Fibroblast of skin of left biceps (primary cell): ENCODE data around the gene LPXN.

Experiments
- DNase-seq, 2 experiments: peaks; one replicate each; pipeline ENCODE4 v3.0.0-alpha.2; 2013; ENCODE audit warnings: low read depth in 2 of 2

Gene LPXN

DNA sequence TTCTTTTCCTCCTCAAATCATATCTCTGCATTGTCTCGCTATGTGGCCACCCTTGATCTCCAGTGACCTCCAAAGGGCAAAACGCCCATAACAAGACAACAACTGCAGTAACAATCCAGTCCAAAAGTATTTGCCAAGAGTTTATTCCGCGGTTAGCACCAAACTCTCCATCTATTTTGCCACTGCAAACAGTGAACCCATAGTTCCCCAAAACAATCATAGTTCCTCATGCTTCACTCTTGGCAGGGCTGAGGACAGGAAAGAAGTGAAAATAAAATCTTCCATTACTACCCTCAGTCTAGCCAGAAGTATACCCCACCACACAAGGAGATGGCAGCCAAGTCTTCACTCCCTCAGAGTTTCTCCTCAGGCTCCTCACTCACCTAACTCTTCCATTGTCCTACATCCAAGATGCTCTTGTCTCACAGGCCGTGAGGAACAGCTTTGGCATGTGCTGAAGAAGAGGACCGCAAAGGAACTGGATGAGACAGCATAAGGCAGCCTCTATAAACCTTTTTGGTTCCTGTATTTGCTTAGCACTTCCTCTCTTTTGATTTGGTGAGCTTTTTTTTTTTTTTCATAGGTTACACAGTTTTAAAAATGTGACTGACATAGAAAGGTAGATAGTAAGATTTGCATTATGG, at the start of gene LPXN:
Gene LPXN (minus strand): TSS at position 480 of the 644 bp plus-strand sequence. CDS start 84 bp downstream, at position 396.
- DNase-seq, result no peak

DNA sequence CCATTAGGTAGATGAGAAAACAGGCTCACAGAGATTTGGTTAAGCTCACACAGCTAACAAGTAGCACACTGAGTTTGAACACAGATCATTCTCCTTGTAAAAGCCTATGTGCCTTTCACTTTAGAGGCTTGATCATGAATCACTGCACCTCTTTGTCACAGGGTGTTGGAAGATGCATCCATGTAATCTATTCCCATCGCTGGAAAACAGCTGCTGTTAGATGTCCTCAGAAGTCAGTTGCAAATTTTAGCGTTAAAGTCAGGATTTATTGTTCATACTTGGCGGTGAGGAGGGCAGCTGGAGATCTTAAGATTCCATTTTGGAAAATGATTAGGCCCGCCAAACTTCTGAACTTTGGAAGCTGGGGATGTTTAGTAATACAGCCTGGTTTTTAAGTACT, 49.4 kb upstream of the LPXN start:
- DNase-seq, result no peak

DNA sequence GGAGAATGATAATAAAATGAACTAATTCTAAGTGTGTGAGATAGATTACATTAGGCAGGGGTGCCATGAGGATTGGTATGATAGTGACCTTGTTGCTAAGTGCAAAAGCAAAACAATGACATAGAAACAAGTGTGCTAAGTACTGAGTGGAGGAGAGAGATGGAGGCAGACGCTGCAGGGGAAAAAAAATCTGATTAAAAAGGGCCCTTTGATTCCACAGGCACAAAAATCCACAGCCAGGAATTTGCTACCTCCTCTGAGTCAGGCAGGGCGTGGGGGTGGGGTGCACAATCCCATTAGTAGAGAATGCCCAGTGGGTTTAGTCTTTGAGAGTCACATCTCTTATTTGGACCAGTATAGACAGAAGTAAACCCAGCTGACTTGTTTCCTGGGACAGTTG, 46.7 kb upstream of the LPXN start, which contains the start of gene CNTF:
Gene CNTF (plus strand): TSS at position 322 of the 400 bp plus-strand sequence. CDS start 88 bp downstream, outside the sequence.
- no peak for DNase-seq

DNA sequence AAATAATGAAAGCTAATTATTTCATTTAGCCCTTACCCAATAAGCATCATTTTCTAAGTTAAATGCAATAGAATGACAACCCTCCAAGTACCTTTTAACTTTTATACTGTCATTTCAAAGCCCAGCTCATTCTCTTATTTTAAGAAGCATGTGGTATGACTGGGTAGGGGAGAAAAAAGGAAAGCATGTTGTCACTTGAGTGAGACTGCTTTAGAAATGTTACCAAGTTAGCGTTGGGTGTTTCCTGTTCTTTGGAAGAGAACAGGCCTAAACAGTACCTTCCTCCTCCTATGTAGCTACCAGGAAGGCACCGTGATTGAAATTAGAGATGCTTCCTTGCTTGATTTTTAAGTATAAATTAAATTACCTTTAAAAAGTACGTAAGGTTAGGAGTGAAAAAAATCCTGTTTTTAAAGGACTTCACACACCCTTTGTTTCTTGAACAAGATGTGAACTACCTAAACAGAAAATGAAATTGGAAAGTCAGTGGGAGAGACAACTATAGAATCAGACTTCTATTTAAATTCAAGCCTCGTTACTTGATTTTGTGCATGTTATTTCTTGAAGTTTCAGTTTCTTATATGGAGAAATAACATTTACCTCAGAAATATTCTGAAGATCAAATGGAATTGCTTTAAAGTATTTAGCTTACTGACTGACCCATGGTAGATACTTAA, 46.1 kb upstream of the LPXN start:
- no peak for DNase-seq

DNA sequence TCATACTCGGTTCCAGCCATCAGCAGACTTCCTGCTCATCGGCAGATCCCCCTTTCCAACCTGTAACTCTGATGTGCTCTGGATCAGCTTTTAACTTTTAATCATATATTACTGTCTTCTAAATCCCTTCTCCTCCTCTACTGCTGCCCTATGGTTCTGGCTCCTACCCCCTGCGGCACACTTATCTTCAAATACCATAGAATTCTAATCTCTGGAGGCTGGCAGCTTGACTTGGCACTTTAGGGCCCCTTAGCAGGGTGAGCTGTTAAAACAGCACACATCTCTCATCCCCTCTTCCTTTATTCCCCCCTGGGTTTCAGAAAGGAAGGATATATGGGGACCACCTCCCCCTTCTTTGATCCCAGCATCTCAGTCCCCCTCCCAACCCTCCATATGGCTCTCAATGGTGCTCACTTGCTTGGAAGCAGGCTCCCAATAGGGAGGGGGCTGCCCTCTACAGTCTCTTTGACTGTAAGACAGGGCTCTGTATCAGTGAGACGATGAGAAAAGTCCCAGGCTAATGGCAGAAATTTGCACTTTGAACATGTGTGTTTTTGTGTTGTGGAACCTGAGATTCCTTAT, 42.4 kb upstream of the LPXN start:
- DNase-seq, result no peak

DNA sequence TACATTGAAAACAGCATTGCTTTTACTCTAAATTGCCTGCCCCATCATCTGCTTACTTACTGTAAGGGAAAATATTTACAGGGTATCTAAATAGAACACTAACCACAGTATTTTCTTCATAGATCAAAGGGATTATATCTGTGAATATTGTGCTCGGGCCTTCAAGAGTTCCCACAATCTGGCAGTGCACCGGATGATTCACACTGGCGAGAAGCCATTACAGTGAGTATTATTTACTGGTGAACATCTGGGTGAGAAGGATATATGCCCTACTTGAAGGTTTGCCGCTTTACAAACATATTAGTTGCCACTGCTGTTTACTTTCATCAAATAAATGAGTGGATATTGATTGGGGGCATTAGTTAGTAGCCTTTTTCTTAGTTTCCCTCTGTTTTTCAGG, 40.9 kb upstream of the LPXN start:
- peak; percentile 70 to 71 for DNase-seq

DNA sequence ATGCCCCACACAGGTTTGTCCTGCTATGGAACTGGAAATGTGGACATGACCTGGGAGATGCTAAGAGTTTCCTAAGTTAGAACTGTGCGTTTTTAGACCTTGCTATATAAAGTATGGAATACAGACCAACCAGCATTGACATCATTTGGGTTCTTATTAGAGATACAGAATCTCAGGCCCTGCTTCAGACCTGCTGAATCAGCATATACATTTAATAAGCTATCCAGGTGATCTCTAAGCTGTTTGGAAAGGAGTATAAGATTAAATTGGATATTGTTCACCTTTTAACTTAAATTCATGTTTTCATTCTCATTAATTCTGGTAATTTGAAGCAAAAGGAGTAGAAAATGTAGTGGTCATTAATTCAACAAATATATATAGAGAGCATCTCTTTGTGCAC, 39.9 kb upstream of the LPXN start:
- DNase-seq, result no peak

DNA sequence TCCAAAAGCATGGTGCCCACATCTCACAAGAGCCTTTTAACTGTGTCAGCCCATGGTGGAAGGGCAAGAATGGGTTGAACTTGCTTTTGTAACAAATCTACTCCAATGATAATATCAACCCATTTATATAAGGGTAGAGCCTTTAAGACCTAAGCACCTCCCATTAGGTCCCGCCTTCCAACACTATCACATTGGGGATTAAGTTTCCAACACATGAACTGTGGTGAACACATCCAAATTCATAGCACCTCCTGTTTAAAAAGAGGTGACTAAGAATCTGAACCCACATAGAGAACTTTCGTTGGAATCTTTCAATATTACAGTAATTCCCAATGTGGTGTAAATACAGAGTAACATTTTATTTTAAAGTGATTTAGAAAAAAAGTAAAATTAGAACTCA, 37.6 kb upstream of the LPXN start:
- DNase-seq, result no peak

DNA sequence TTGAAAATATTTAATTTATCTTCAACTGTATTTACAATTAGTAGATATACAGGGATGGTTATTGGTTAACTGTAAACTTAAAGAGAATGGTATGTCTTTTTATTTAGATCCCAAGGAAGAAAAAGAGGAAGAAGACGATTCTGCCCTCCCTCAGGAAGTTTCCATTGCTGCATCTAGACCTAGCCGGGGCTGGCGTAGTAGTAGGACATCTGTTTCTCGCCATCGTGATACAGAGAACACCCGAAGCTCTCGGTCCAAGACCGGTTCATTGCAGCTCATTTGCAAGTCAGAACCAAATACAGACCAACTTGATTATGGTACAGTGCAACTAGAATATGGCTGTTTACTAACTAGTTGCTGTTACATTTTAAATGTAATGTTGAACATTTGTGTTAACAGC, 34.1 kb upstream of the LPXN start:
- no peak for DNase-seq

DNA sequence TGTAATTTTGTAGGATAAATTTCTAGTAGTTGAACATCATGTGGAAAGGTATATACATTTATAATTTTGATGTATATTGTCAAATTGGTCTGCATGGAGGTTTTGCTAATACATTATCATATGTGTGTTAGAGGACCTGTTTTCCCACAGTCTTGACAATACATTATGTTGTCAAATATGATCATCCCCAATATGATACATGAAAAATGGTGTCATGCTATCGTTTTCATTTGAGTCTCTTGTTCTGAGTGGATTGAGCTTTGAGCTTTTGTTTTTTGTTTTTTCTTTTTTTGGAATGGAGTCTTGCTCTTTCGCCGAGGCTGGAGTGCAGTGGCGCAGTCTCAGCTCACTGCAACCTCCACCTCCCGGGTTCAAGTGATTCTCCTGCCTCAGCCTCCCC, 32.7 kb upstream of the LPXN start:
- no peak for DNase-seq

DNA sequence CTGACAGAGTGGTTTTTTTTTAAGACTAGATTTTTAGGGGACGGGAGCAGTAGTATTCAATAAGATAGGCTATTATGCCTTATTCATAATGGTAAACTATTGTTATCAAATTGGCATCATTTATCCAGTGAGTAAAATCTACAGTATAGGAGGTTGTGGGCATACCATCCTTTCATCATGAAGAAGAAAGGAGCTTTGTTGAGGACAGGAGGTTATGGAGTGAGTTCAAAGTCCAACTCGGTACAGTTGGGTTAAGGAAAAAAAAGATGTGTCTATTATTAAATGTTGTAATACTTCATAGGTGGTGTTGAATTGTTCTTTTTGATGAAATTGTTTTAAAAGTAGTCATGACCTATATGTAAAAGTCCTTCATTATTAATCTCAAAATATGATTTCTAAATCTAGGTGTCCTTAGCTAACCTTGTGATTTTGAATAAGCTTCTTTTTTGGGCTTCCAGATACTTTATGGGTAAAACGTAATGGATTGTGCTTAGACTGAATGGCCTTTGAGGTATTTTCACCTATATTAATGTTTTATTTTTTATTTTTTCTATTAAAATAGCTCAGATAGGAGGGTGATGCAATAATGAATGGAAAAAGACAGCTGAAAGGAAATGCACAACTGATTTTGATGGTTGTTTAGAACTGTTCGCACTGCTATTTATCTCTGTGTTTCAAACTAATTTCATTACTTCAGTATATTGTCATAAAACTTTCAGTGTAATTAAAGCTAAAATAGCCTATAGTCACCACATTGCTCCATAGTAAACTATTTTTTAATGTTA, 31.5 kb upstream of the LPXN start:
- no peak for DNase-seq

DNA sequence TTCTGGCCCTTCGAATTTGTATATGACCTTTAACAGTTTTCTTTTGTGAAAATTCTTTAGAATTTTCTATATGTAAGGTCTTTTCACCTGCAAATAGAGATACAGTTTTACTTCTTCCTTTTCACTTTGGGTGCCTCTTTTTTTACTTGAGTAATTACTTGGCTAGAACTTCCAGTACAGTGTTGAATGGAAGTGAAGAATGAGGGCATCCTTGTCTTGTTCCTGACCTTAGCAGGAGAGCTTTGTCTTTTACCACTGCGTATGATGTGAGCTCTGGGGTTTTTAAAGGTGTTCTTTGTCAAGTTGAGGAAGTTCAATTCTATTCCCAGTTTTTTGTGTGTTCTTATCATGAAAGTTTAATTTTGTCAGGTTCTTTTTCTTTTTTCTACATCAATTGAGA, 24.9 kb upstream of the LPXN start:
- no peak for DNase-seq

DNA sequence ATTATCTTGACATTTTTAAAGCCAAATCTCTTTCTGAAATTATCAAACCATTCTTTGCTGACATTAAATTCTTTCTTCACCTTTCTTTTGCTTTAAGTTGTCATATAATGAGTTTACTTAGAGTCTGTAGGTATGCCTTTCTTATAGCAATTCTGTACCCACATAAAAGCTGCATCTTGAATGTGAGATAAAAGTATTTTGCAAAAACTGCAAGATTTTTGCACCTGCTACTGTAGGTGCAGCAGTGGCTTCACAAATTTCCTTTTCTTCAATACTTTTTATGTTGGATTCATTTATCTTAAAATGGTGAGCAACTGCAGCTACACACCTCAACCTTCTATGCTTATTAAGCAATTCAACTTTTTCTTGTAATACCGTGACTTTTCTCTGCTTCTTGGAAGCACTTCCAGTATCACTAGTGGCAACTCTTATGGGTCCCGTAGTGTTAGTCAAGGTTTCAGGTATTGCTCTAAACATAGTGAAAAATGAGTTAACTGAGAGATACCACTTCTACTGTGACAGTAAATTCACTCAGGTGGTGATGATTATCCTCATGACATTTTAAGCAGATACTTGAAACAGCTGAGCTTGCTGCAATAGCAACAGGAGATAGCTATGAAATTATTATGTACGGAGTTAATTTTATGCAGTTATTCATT, 22.0 kb upstream of the LPXN start:
- DNase-seq, result no peak

DNA sequence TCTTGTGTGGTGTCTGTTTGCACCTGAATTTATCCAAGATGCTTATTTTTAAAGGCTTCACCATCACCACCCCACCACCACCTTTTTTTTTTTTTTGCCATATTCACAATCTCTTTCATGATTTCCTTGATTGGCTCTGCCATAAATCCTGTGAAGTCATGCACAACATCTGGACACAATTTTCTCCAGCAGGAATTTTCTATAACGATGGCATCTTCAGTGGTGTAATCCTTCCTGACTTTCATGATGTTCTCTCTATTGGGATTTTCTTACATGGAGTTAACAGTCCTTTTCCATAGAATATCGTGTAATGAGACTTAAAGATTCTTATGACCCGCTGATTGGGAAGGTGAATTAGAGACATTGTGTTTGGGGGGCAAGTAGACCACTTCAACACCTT, 21.0 kb upstream of the LPXN start:
- no peak for DNase-seq

DNA sequence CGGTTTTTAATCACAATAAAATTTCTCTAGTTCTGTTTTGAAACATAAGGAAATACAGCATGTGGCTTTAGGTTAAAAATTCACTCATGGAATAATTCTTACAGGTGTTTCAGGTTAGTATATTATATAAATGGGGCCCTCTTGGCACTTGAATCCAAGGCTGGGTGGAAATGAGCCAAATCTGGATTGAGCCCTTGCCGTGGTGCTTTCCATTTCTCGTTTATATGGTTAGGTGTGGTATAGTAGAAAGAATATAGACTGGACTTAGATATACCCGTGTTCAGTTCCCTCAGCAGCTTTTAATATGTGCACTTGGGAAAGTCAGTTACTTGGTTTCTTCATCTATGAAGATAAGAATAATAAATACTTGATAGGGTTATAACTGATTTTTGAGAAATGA, 19.2 kb upstream of the LPXN start:
- no peak for DNase-seq

DNA sequence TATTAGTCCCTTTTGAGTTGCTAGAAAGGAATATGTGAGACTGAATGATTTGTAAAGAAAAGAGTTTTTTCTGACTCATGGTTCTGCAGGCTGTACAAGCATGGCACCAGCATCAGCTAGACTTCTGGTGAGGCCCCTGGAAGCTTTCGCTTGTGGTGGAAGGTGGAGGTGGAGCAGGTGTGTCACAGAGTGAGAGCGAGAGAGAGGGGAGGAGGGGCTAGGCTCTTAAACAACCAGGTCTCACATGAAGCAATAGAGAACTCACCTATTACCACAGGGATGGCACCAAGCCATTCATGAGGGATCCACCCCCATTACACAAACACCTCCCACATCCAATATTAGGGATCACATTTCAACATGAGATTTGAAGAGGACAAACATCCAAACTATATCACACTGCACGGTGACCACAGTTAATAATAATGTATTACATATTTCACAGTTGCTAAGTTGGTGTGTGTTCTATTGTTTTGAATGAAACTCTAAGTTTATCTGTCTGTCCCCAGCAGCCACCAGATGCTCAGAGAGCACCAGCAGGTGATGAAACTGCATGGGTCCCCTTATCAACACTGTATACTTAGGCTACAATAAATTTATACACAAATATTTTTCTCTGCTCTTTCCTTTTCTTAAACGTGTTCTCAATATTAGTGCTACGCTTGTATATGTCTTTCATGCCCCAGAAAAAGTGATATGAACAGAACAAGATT, 17.3 kb upstream of the LPXN start:
- DNase-seq, result no peak

DNA sequence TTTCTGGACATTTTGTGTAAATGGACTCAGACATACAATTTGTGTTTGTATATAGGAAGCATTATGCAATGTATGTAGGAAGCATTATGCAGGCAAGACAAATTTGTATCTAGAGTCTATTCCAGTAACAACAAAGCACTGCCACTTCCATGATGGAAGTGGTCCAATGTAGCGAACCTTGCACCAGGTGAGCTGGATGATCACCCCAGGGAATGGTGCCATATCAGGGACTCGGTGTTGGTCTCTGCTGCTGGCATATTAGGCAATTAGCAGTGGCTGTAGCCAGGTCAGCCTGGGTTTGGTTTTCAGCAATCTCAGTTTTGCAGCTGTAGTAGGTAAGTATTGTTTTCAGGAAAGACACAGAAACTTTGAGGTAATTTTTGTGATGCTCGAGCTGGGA, 16.0 kb upstream of the LPXN start:
- no peak for DNase-seq

DNA sequence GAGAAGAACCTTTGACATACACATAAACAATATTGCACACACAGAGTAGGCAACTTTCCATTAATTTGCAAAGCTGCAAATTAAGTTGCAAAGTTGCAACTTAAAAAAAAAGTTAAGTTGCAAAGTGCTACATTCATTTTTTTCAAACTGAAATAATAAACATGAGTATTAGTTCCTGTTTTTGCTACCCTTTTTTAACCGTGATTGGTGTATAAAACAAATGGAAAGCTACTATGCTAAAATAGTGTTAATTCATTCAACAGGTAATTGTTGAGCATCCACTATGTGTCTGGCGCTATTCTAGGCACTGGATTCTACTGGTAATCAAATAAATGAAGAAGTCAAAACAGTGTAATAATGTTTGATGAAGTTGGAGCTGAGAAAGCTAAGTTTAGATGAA, 11.3 kb upstream of the LPXN start:
- no peak for DNase-seq

DNA sequence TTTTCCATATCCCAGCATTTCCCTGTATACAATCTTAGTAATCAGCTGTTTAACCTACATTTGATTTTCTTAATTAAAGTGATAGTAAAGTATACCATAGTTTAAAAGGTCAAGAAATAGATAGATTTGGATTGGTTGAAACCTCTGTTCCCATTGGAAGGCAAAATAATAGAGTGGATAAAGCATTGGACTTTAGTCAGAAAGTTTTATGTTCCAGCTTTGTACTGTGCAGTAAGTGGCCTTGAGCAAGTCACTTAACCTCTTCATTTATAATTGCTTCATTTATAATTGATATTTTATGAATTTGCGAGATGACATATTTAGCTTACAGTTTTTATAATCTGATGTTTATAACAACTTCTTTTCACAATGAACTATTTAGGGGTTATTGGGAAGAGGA, 6.8 kb upstream of the LPXN start:
- no peak for DNase-seq

DNA sequence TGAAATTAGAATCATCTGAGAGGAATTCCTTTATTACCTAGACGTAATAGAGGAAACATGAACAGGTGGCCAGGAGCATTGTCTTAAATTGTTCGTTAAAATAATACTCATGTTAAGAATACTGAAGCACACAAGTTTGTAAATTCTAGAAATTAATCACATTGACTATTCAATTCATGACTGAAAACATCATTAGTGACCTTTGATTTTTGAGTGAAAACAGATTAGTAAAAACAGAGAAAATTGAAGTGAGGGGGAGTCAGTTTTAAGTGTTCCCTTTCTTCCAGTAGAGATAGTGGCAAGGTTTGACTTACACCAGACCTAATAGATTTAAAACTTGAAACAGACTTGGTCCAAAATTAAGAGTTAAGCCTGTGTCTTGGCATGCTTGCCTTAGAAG, 4.7 kb upstream of the LPXN start:
- DNase-seq, result no peak
